Fibroblast of lung (primary cell): ENCODE results near the gene TXNDC12. TPM values are rescaled to one million over a fixed set of nuclear protein-coding genes. Genes with fewer than 3 reads are reported as not detected.

ENCODE experiments used
- DNase-seq, 2 donors: peaks; one replicate each; pipeline versions ENCODE4 v3.0.0 to v3.0.0-alpha.2; 2010; ENCODE audit warnings: low read depth in 2 of 2
- H2AFZ ChIP-seq: 2 replicates; pipeline ENCODE4 v1.5.1; 2012; ENCODE audit warnings: low read length, control low read depth, inconsistent platforms
- H3K27ac ChIP-seq: 2 replicates; pipeline ENCODE4 v1.5.1; 2011; ENCODE audit warnings: low read length, control low read depth; ENCODE audit not compliant: insufficient read depth
- H3K27me3 ChIP-seq: 2 replicates; pipeline ENCODE4 v1.5.1; 2011; ENCODE audit warnings: mild to moderate bottlenecking, low read length; ENCODE audit not compliant: control insufficient read depth, insufficient read depth
- H3K36me3 ChIP-seq: 2 replicates; pipeline ENCODE4 v1.5.1; 2011; ENCODE audit warnings: low read length; ENCODE audit not compliant: control insufficient read depth, insufficient read depth
- H3K4me1 ChIP-seq: 2 replicates; pipeline ENCODE4 v1.5.1; 2011; ENCODE audit warnings: low read length; ENCODE audit not compliant: control insufficient read depth, insufficient read depth; ENCODE audit errors: extremely low read depth
- H3K4me2 ChIP-seq: 2 replicates; pipeline ENCODE4 v1.5.1; 2011; ENCODE audit warnings: low read length, control low read depth; ENCODE audit not compliant: insufficient read depth; ENCODE audit errors: extremely low read depth
- H3K4me3 ChIP-seq, 4 experiments: fragments of 200-600 bp in 1 of 4; sonication (generic) in 1 of 4; replicated peaks in 1 of 4; 2 replicates each; pipeline ENCODE4 v1.5.1; 2011 to 2016; ENCODE audit warnings: low read length in 4 of 4, low read depth in 3 of 4, mild to moderate bottlenecking in 3 of 4, control low read depth in 2 of 4, inconsistent platforms in 1 of 4, mixed read lengths in 1 of 4; ENCODE audit not compliant: insufficient read depth in 1 of 4; ENCODE audit errors: control extremely low read depth in 1 of 4
- H3K79me2 ChIP-seq: 2 replicates; pipeline ENCODE4 v1.5.1; 2012; ENCODE audit warnings: mild to moderate bottlenecking, low read length, inconsistent platforms; ENCODE audit not compliant: control insufficient read depth, insufficient read depth
- H3K9ac ChIP-seq: 2 replicates; pipeline ENCODE4 v1.5.1; 2011; ENCODE audit warnings: mild to moderate bottlenecking, low read length, control low read depth; ENCODE audit not compliant: insufficient read depth
- H3K9me3 ChIP-seq: 2 replicates; pipeline ENCODE4 v1.5.1; 2012; ENCODE audit warnings: low read depth, low read length; ENCODE audit not compliant: control insufficient read depth, insufficient read depth
- H4K20me1 ChIP-seq: 2 replicates; pipeline ENCODE4 v1.5.1; 2011; ENCODE audit warnings: low read length; ENCODE audit not compliant: control insufficient read depth, insufficient read depth; ENCODE audit errors: extremely low read depth
- CTCF ChIP-seq, 2 donors: IDR thresholded peaks in 1 of 2; conservative IDR thresholded peaks in 1 of 2; 1 replicate in 1 of 2; 2 replicates in 1 of 2; pipeline ENCODE4 v1.5.1; 2011 to 2012; ENCODE audit warnings: low read length in 2 of 2, control low read depth in 1 of 2, inconsistent platforms in 1 of 2, low read depth in 1 of 2, mild to moderate bottlenecking in 1 of 2
- EZH2 ChIP-seq: IDR thresholded peaks from 2 replicates; pipeline ENCODE4 v1.5.1; 2012; ENCODE audit warnings: low read length, control low read depth, mild to moderate bottlenecking; ENCODE audit errors: missing control alignments
- polyA plus RNA-seq, 2 donors: library from polyadenylated mRNA; depleted of rRNA in 1 of 2; stranded (reverse) in 1 of 2; unstranded in 1 of 2; fragments of >200 nt; gene quantifications; 2 replicates each; pipeline ENCODE4 v1.2.1, GENCODE V29; 2011 to 2012; ENCODE audit warnings: missing spikeins in 1 of 2
- total RNA-seq: library from RNA; depleted of rRNA; stranded (reverse); fragments of >200 nt; gene quantifications from 2 replicates; pipeline ENCODE4 v1.2.1, GENCODE V29; 2014

Gene TXNDC12
- total and polyA plus RNA-seq, 2 donors (not counting 1 experiment from before 2014, with no cell fraction given) = 32.4 to 34.5 TPM

- H3K4me3 ChIP-seq = no peak overlapping the region
- H3K4me1 ChIP-seq = peaks cover 6% of the 10 kb centered on the region
- no peak overlapping the region for H3K27ac ChIP-seq
- H3K36me3 ChIP-seq = peaks cover 9% of the 10 kb centered on the region
- no peak for DNase-seq
- no peaks in the 10 kb centered on the region for H4K20me1 ChIP-seq
- H3K4me2 ChIP-seq = no peak overlapping the region
- peaks cover 46% of the 10 kb centered on the region for H3K79me2 ChIP-seq
- H2AFZ ChIP-seq = no peak overlapping the region
- TF ChIP-seq CTCF (conservative IDR thresholded peaks at IDR 0.05 in 1 of 2, IDR thresholded peaks at IDR 0.05 in 1 of 2; ENCODE audit: low read depth in 1 of 2, low read length in 2 of 2) (no peak), EZH2 (no peak)
- H3K27me3 ChIP-seq = no peaks in the 10 kb centered on the region
- no peak overlapping the region for H3K9ac ChIP-seq
- H3K9me3 ChIP-seq = no peaks in the 10 kb centered on the region
These were observed 5.8 kb upstream of the TXNDC12 start for GRCh38 chr1:52060822-52061221.

- H3K79me2 ChIP-seq = peaks cover 47% of the 10 kb centered on the region
- TF ChIP-seq CTCF (conservative IDR thresholded peaks at IDR 0.05 in 1 of 2, IDR thresholded peaks at IDR 0.05 in 1 of 2; ENCODE audit: low read depth in 1 of 2, low read length in 2 of 2) = no peak
- no peak for TF ChIP-seq EZH2
- no peaks in the 10 kb centered on the region for H3K9me3 ChIP-seq
- H2AFZ ChIP-seq = no peak overlapping the region
- H3K4me2 ChIP-seq = peak overlapping the region; percentile 63
- no peak overlapping the region for H3K4me3 ChIP-seq
- H3K4me1 ChIP-seq = peaks cover 6% of the 10 kb centered on the region
- peaks cover 9% of the 10 kb centered on the region for H3K36me3 ChIP-seq
- H4K20me1 ChIP-seq = no peaks in the 10 kb centered on the region
- no peak overlapping the region for H3K9ac ChIP-seq
- H3K27ac ChIP-seq = no peak overlapping the region
- no peaks in the 10 kb centered on the region for H3K27me3 ChIP-seq
- DNase-seq = no peak
These were observed 4.9 kb upstream of the TXNDC12 start for GRCh38 chr1:52059888-52060287.

- H3K79me2 ChIP-seq = peaks cover 52% of the 10 kb centered on the region
- H3K4me3 ChIP-seq = peak overlapping the region in 1 of 4 experiments; percentile 3
- H3K9me3 ChIP-seq = no peaks in the 10 kb centered on the region
- no peaks in the 10 kb centered on the region for H4K20me1 ChIP-seq
- H3K27me3 ChIP-seq = no peaks in the 10 kb centered on the region
- peak overlapping the region; percentile 63 for H3K4me2 ChIP-seq
- no peak overlapping the region for H3K27ac ChIP-seq
- H3K9ac ChIP-seq = no peak overlapping the region
- DNase-seq = peak; percentile 53 to 57
- TF ChIP-seq EZH2 (no peak), CTCF (conservative IDR thresholded peaks at IDR 0.05 in 1 of 2, IDR thresholded peaks at IDR 0.05 in 1 of 2; ENCODE audit: low read depth in 1 of 2, low read length in 2 of 2) (no peak)
- H3K4me1 ChIP-seq = peaks cover 6% of the 10 kb centered on the region
- no peak overlapping the region for H2AFZ ChIP-seq
- H3K36me3 ChIP-seq = peaks cover 9% of the 10 kb centered on the region
These were observed 4.3 kb upstream of the TXNDC12 start for GRCh38 chr1:52059321-52059720.
